Measurements from ENCODE around the gene TEX26. TPM values are rescaled to one million over a fixed set of nuclear protein-coding genes. Genes with fewer than 3 reads are reported as not detected.

Gene TEX26
- polyA plus RNA-seq, 1 experiment: not detected

DNA sequence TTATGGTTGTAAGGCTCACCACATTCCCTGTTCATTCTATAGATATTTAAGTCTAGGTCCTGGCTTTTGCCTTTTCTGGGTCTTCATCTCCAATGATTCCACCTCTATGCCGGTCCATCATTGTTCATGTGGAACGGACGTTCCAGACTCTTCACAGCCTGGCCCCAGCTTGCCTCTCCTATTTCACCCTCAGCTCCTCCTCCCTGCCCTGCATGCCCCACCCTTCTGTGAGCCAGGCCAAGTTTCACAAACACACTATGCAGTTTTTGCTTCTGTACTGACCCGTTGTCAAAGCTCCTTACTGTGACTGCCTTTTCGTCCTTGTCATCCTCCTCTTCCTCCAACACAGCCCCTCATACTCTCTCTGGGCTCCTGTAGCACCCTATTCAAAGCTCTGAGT, 31.3 kb downstream of the TEX26 start:
- DNase-seq (ENCODE audit: low read depth): no peak
- ChIA-PET CTCF (interaction anchor here (0.7 to 1.1 kb wide), 2 partner anchors 23 to 142 kb away, joined by 3 read pairs; no protein-coding TSS in a partner anchor), POLR2A (no interaction called here)
- Histone ChIP-seq H3K4me3 (ENCODE audit: low read depth, low read length) (no peak overlapping the region), H3K36me3 (ENCODE audit: control insufficient read depth, insufficient read depth, low read length) (no peaks in the 10 kb centered on the region), H3K27me3 (ENCODE audit: control insufficient read depth, insufficient read depth, low read length) (no peaks in the 10 kb centered on the region; the same call in 1 of the 2 replicates)
- TF ChIP-seq CTCF (IDR thresholded peaks at IDR 0.05; ENCODE audit: insufficient read depth, low read depth, low read length): no peak

- CTCF ChIA-PET: no interaction called here
- DNase-seq (ENCODE audit: low read depth): no peak
- no peak overlapping the region for H3K4me3 ChIP-seq (ENCODE audit: low read depth, low read length)
- no peaks in the 10 kb centered on the region; the same call in 1 of the 2 replicates for H3K27me3 ChIP-seq (ENCODE audit: control insufficient read depth, insufficient read depth, low read length)
- POLR2A ChIA-PET: no interaction called here
- TF ChIP-seq CTCF (IDR thresholded peaks at IDR 0.05; ENCODE audit: insufficient read depth, low read depth, low read length): no peak
- H3K36me3 ChIP-seq (ENCODE audit: control insufficient read depth, insufficient read depth, low read length): no peaks in the 10 kb centered on the region
Observed at GRCh38 chr13:30965380-30965779, 32.9 kb downstream of the TEX26 start.

DNA sequence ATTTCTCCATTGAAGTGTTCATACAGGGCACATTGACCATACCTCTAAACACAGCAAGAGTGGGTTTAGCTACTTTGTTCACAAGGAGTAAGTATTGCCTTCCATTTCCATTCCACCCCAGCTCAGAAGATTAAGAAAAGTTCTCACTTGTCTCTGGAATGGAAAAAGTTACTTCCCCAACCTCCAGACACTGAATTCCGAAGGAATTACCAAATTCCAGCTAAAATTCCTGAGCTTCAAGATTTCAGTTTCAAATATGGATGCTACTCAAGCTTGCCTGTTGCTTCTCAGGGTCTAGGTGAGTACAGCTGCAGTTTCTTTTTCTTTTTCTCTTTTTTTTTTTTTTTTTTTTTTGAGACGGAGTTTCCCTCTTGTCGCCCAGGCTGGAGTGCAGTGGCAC, 33.6 kb downstream of the TEX26 start:
- no peak overlapping the region for H3K4me3 ChIP-seq (ENCODE audit: low read depth, low read length)
- no peaks in the 10 kb centered on the region for H3K36me3 ChIP-seq (ENCODE audit: control insufficient read depth, insufficient read depth, low read length)
- POLR2A ChIA-PET: no interaction called here
- no peak for TF ChIP-seq CTCF (IDR thresholded peaks at IDR 0.05; ENCODE audit: insufficient read depth, low read depth, low read length)
- DNase-seq (ENCODE audit: low read depth): no peak
- no peaks in the 10 kb centered on the region; the same call in 1 of the 2 replicates for H3K27me3 ChIP-seq (ENCODE audit: control insufficient read depth, insufficient read depth, low read length)
- CTCF ChIA-PET: interaction anchor here (0.8 kb wide), 1 partner anchor 14 kb away, joined by 4 read pairs; no protein-coding TSS in a partner anchor

GRCh38 chr13:30968846-30969245, 36.4 kb downstream of the TEX26 start:
- DNase-seq (ENCODE audit: low read depth): peak; percentile 23
- POLR2A ChIA-PET: no interaction called here
- Histone ChIP-seq H3K36me3 (ENCODE audit: control insufficient read depth, insufficient read depth, low read length) (no peaks in the 10 kb centered on the region), H3K27me3 (ENCODE audit: control insufficient read depth, insufficient read depth, low read length) (no peaks in the 10 kb centered on the region), H3K4me3 (ENCODE audit: low read depth, low read length) (no peak overlapping the region)
- no peak for TF ChIP-seq CTCF (IDR thresholded peaks at IDR 0.05; ENCODE audit: insufficient read depth, low read depth, low read length)
- CTCF ChIA-PET: interaction anchor here (0.6 to 1.7 kb wide), 8 partner anchors 11 to 282 kb away, joined by 3 to 5 read pairs (median 3); partner anchors contain the start of gene MEDAG

DNA sequence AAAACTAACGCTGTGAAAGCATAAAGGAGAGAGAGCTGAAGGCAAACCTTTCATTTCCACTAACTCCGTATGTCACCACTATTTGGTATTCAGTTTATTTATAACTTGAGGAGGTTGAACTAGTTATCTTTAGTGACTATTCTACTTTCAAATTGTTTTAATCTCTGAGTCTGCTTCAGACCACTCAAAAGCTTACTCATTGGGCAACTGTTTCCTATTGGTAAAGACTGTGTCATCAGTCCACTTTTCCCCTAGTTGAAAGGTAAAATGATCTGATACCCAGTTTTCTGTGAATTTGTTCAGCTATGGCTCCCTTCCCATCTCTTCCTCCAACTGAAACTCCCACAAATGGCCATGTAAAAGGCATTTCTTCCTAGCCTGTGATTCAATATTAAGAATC, 39.1 kb downstream of the TEX26 start:
- no peaks in the 10 kb centered on the region for H3K36me3 ChIP-seq (ENCODE audit: control insufficient read depth, insufficient read depth, low read length)
- POLR2A ChIA-PET: no interaction called here
- H3K27me3 ChIP-seq (ENCODE audit: control insufficient read depth, insufficient read depth, low read length): no peaks in the 10 kb centered on the region
- no peak for DNase-seq (ENCODE audit: low read depth)
- H3K4me3 ChIP-seq (ENCODE audit: low read depth, low read length): no peak overlapping the region
- CTCF ChIA-PET: interaction anchor here (0.6 to 2.5 kb wide), 3 partner anchors 8 to 499 kb away, joined by 4 to 7 read pairs (median 7); no protein-coding TSS in a partner anchor
- no peak for TF ChIP-seq CTCF (IDR thresholded peaks at IDR 0.05; ENCODE audit: insufficient read depth, low read depth, low read length)

All from BJ (cell line).